K562 (cell line): ENCODE measurements around the gene DLGAP1. TPM values are rescaled to one million over a fixed set of nuclear protein-coding genes. Genes with fewer than 3 reads are reported as not detected.

ENCODE experiments used
- ATAC-seq: fragments of 200-7000 bp; cut with Tn5 transposase; 3 replicates; pipeline ENCODE4 v1.9.1; 2020; ENCODE audit warnings: moderate library complexity
- BruUV-seq: library from RNA; stranded (reverse); fragments of 400-500 nt; replicated peaks from 2 replicates; lab custom pipeline; 2021; lab: Mats Ljungman, UMichigan
- CTCF ChIA-PET: fragments of 300-600 bp; formaldehyde crosslinking; extraction: SDS; loops from one replicate; lab custom pipeline; 2021; ENCODE audit warnings: low intra/inter-chr PET ratio; lab: Yijun Ruan, JAX
- POLR2A ChIA-PET: fragments of 300-600, 350-650 bp; sonication (Branson Sonifier 250); formaldehyde crosslinking; extraction: SDS; loops from one replicate; lab custom pipeline; 2021; ENCODE audit warnings: antibody characterized with exemption, inconsistent platforms; lab: Yijun Ruan, JAX
- DNase-seq, 4 experiments: peaks; one replicate each; pipeline versions ENCODE4 v3.0.0 to v3.0.0-alpha.2; 2011 to 2018; ENCODE audit warnings: low spot score in 3 of 4, mixed read lengths in 3 of 4; ENCODE audit errors: extremely low read depth in 1 of 4
- FAIRE-seq: peaks from 2 replicates; lab custom pipeline; 2011; peaks lifted over from hg19 to GRCh38; lab: Jason Lieb, UNC
- H2AFZ ChIP-seq: 2 replicates; pipeline ENCODE4 v1.6.0; 2011; ENCODE audit warnings: low read depth, low read length, control low read depth, inconsistent platforms
- H3K27ac ChIP-seq: fragments of 200-600 bp; 3 replicates; pipeline ENCODE4 v1.8.0; 2011; ENCODE audit warnings: low read depth, mild to moderate bottlenecking, control low read depth, inconsistent platforms, low read length, moderate library complexity, mixed read lengths; ENCODE audit errors: extremely low read depth
- H3K27me3 ChIP-seq, 2 experiments: fragments of 300-600 bp in 1 of 2; 2 replicates in 1 of 2; 3 replicates in 1 of 2; pipeline versions ENCODE4 v1.6.0 to v1.8.0; 2011; ENCODE audit warnings: inconsistent platforms in 2 of 2, low read length in 2 of 2, mild to moderate bottlenecking in 1 of 2, mixed read lengths in 1 of 2, moderate library complexity in 1 of 2; ENCODE audit not compliant: control insufficient read depth in 2 of 2, insufficient read depth in 2 of 2
- H3K36me3 ChIP-seq: fragments of 300-600 bp; 3 replicates; pipeline ENCODE4 v1.8.0; 2011; ENCODE audit warnings: mild to moderate bottlenecking, low read length, inconsistent platforms; ENCODE audit not compliant: control insufficient read depth, insufficient read depth
- H3K4me1 ChIP-seq, 2 experiments: fragments of 200-600 bp in 1 of 2; replicated peaks in 1 of 2; 2 replicates in 1 of 2; 3 replicates in 1 of 2; pipeline versions ENCODE4 v1.5.1 to v1.8.0; 2011; ENCODE audit warnings: inconsistent platforms in 2 of 2, low read length in 2 of 2, mild to moderate bottlenecking in 1 of 2, mixed read lengths in 1 of 2, moderate library complexity in 1 of 2; ENCODE audit not compliant: control insufficient read depth in 2 of 2, insufficient read depth in 2 of 2
- H3K4me2 ChIP-seq: 2 replicates; pipeline ENCODE4 v1.6.1; 2011; ENCODE audit warnings: low read length, control low read depth, inconsistent platforms, mixed read lengths; ENCODE audit not compliant: insufficient read depth
- H3K4me3 ChIP-seq: fragments of 200-600 bp; sonication (generic), shearing (Covaris generic); 2 replicates; pipeline ENCODE4 v1.5.1; 2016; ENCODE audit warnings: control low read depth, inconsistent platforms
- H3K79me2 ChIP-seq: fragments of 200-600 bp; 3 replicates; pipeline ENCODE4 v1.8.0; 2011; ENCODE audit warnings: low read length, inconsistent platforms; ENCODE audit not compliant: control insufficient read depth, insufficient read depth
- H3K9ac ChIP-seq, 2 experiments: 2 replicates each; pipeline versions ENCODE4 v1.6.0 to v1.6.1; 2011; ENCODE audit warnings: low read depth in 2 of 2, low read length in 2 of 2, control low read depth in 1 of 2, inconsistent platforms in 1 of 2, mild to moderate bottlenecking in 1 of 2, mixed read lengths in 1 of 2; ENCODE audit not compliant: insufficient read depth in 1 of 2
- H3K9me1 ChIP-seq: one replicate; pipeline ENCODE4 v1.6.0; 2011; ENCODE audit warnings: inconsistent platforms, mild to moderate bottlenecking, low read length, moderate library complexity; ENCODE audit not compliant: control insufficient read depth, insufficient read depth
- H3K9me3 ChIP-seq: replicated peaks from 2 replicates; pipeline ENCODE4 v1.5.1; 2011; ENCODE audit warnings: low read depth, low read length, inconsistent platforms; ENCODE audit not compliant: control insufficient read depth, insufficient read depth
- H4K20me1 ChIP-seq: replicated peaks from 2 replicates; pipeline ENCODE4 v1.6.1; 2011; ENCODE audit warnings: low read length, inconsistent platforms, mixed read lengths; ENCODE audit not compliant: control insufficient read depth, insufficient read depth
- CEBPB ChIP-seq: fragments of 450-650 bp; IDR thresholded peaks from 2 replicates; pipeline ENCODE4 v1.6.1; 2016; ENCODE audit warnings: missing genetic modification characterization, missing compliant biosample characterization
- ELF2 ChIP-seq: fragments of 250-450 bp; sonication (Bioruptor Pico); IDR thresholded peaks from 2 replicates; pipeline ENCODE4 v1.5.0; 2021; ENCODE audit warnings: mild to moderate bottlenecking
- FOXA1 ChIP-seq: fragments of 450-650 bp; IDR thresholded peaks from 2 replicates; pipeline ENCODE4 v1.6.1; 2016; ENCODE audit warnings: mild to moderate bottlenecking, borderline replicate concordance
- POLR2B ChIP-seq: fragments of 450-650 bp; IDR thresholded peaks from 2 replicates; pipeline ENCODE4 v1.6.1; 2018; ENCODE audit warnings: low read depth; ENCODE audit not compliant: partially characterized antibody
- RBM39 ChIP-seq: fragments of 200-400 bp; formaldehyde crosslinking; optimal IDR thresholded peaks from 2 replicates; pipeline ENCODE3; 2018; ENCODE audit warnings: low read depth, low read length
- ZNF133 ChIP-seq: fragments of 250-450 bp; sonication (Bioruptor Pico); IDR thresholded peaks from 2 replicates; pipeline ENCODE4 v1.4.0; 2020; ENCODE audit warnings: mild to moderate bottlenecking
- in situ Hi-C: fragments of 300-500 bp; cut with MboI; formaldehyde crosslinking; loops from 4 replicates; pipeline ENCODE4 v1.15.0; 2018; ENCODE audit warnings: inconsistent platforms, mixed read lengths
- intact Hi-C: fragments of 100-400 bp; cut with micrococcal nuclease; formaldehyde crosslinking; loops from 2 replicates; pipeline ENCODE4 v1.14.2; 2022
- polyA plus RNA-seq, 8 experiments: library from polyadenylated mRNA; depleted of rRNA in 4 of 8; stranded (reverse) in 5 of 8; unstranded in 3 of 8; fragments of >200 nt; fragmentation: Nextera tagmentation in 2 of 8; fragmentation: Illumina TruSeq in 1 of 8; extraction: Ambion mirVana in 2 of 8; extraction: Trizol in 1 of 8; gene quantifications; 2 replicates each; pipeline versions ENCODE4 v1.2.1 to v1.2.3, GENCODE V29; 2011 to 2014; ENCODE audit warnings: inconsistent platforms in 1 of 8, missing spikeins in 1 of 8
- total RNA-seq, 7 experiments: library from RNA; depleted of rRNA in 6 of 7; stranded (reverse); fragments of >200 nt in 6 of 7; fragmentation: Illumina TruSeq in 2 of 7; extraction: Trizol in 2 of 7; gene quantifications; 2 replicates each; pipeline versions ENCODE4 v1.2.1 to v1.2.3, GENCODE V29; 2011 to 2021; ENCODE audit warnings: low replicate concordance in 1 of 7
- TF ChIP-seq, protein P1 (sequence below): fragments of 250-450 bp; sonication (Bioruptor Pico); IDR thresholded peaks from 2 replicates; pipeline ENCODE4 v1.5.0; 2020; ENCODE audit warnings: mild to moderate bottlenecking
- TF ChIP-seq, protein P2 (sequence below): sonication (generic); formaldehyde crosslinking; IDR thresholded peaks from 2 replicates; pipeline ENCODE4 v1.8.0; 2022; ENCODE audit warnings: mild to moderate bottlenecking, missing genetic modification reagents
- TF ChIP-seq, protein P3 (sequence below): fragments of 250-450 bp; sonication (Bioruptor Pico); IDR thresholded peaks from 2 replicates; pipeline ENCODE4 v1.5.0; 2021
- TF ChIP-seq, protein P4 (sequence below): fragments of 450-650 bp; IDR thresholded peaks from 2 replicates; pipeline ENCODE4 v1.6.1; 2016; ENCODE audit warnings: borderline replicate concordance
- TF ChIP-seq, protein P5 (sequence below): sonication (generic); formaldehyde crosslinking; IDR thresholded peaks from 2 replicates; pipeline ENCODE4 v1.8.1; 2023; ENCODE audit warnings: missing genetic modification reagents, mild to moderate bottlenecking, borderline replicate concordance

Gene DLGAP1
- total and polyA plus RNA-seq, 9 of the 15 experiments (the other 6 are each of a cell fraction or from before 2014, with no cell fraction given), result 0.04 to 0.22 (median 0.08) TPM

DNA sequence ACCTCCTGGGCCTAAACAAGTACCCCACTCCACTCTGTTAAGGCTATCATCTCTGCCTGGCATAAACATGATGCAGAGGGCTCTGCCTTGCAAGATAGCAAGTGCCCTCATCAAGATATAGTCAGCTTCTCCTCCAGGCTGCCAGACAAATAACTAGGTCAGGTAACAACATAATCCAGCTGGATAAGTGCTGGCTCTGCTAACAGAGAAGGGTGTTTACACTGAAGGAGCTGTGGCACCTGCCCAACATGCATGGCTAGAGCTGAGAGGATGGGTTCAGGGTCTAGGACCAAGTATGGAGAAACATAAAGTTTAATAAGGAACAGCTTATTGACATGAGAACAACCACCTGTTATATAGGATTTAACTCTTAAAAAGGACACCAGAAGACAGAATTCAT is 42.8 kb downstream of the DLGAP1 start:
- in situ Hi-C loops, result no loop called here
- TF ChIP-seq ZNF133 (CRISPR knock-in tag) (no peak), RBM39 (no peak), CEBPB (tag) (no peak), ELF2 (no peak), FOXA1 (no peak), POLR2B (no peak)
- TF ChIP-seq, protein P1, sequence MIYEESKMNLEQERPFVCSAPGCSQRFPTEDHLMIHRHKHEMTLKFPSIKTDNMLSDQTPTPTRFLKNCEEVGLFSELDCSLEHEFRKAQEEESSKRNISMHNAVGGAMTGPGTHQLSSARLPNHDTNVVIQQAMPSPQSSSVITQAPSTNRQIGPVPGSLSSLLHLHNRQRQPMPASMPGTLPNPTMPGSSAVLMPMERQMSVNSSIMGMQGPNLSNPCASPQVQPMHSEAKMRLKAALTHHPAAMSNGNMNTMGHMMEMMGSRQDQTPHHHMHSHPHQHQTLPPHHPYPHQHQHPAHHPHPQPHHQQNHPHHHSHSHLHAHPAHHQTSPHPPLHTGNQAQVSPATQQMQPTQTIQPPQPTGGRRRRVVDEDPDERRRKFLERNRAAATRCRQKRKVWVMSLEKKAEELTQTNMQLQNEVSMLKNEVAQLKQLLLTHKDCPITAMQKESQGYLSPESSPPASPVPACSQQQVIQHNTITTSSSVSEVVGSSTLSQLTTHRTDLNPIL (CRISPR knock-in tag), result no peak
- TF ChIP-seq, protein P2, sequence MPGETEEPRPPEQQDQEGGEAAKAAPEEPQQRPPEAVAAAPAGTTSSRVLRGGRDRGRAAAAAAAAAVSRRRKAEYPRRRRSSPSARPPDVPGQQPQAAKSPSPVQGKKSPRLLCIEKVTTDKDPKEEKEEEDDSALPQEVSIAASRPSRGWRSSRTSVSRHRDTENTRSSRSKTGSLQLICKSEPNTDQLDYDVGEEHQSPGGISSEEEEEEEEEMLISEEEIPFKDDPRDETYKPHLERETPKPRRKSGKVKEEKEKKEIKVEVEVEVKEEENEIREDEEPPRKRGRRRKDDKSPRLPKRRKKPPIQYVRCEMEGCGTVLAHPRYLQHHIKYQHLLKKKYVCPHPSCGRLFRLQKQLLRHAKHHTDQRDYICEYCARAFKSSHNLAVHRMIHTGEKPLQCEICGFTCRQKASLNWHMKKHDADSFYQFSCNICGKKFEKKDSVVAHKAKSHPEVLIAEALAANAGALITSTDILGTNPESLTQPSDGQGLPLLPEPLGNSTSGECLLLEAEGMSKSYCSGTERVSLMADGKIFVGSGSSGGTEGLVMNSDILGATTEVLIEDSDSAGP (CRISPR knock-in tag), result no peak
- TF ChIP-seq, protein P3, sequence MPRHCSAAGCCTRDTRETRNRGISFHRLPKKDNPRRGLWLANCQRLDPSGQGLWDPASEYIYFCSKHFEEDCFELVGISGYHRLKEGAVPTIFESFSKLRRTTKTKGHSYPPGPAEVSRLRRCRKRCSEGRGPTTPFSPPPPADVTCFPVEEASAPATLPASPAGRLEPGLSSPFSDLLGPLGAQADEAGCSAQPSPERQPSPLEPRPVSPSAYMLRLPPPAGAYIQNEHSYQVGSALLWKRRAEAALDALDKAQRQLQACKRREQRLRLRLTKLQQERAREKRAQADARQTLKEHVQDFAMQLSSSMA (CRISPR knock-in tag), result no peak
- TF ChIP-seq, protein P4, sequence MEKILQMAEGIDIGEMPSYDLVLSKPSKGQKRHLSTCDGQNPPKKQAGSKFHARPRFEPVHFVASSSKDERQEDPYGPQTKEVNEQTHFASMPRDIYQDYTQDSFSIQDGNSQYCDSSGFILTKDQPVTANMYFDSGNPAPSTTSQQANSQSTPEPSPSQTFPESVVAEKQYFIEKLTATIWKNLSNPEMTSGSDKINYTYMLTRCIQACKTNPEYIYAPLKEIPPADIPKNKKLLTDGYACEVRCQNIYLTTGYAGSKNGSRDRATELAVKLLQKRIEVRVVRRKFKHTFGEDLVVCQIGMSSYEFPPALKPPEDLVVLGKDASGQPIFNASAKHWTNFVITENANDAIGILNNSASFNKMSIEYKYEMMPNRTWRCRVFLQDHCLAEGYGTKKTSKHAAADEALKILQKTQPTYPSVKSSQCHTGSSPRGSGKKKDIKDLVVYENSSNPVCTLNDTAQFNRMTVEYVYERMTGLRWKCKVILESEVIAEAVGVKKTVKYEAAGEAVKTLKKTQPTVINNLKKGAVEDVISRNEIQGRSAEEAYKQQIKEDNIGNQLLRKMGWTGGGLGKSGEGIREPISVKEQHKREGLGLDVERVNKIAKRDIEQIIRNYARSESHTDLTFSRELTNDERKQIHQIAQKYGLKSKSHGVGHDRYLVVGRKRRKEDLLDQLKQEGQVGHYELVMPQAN, result no peak
- TF ChIP-seq, protein P5, sequence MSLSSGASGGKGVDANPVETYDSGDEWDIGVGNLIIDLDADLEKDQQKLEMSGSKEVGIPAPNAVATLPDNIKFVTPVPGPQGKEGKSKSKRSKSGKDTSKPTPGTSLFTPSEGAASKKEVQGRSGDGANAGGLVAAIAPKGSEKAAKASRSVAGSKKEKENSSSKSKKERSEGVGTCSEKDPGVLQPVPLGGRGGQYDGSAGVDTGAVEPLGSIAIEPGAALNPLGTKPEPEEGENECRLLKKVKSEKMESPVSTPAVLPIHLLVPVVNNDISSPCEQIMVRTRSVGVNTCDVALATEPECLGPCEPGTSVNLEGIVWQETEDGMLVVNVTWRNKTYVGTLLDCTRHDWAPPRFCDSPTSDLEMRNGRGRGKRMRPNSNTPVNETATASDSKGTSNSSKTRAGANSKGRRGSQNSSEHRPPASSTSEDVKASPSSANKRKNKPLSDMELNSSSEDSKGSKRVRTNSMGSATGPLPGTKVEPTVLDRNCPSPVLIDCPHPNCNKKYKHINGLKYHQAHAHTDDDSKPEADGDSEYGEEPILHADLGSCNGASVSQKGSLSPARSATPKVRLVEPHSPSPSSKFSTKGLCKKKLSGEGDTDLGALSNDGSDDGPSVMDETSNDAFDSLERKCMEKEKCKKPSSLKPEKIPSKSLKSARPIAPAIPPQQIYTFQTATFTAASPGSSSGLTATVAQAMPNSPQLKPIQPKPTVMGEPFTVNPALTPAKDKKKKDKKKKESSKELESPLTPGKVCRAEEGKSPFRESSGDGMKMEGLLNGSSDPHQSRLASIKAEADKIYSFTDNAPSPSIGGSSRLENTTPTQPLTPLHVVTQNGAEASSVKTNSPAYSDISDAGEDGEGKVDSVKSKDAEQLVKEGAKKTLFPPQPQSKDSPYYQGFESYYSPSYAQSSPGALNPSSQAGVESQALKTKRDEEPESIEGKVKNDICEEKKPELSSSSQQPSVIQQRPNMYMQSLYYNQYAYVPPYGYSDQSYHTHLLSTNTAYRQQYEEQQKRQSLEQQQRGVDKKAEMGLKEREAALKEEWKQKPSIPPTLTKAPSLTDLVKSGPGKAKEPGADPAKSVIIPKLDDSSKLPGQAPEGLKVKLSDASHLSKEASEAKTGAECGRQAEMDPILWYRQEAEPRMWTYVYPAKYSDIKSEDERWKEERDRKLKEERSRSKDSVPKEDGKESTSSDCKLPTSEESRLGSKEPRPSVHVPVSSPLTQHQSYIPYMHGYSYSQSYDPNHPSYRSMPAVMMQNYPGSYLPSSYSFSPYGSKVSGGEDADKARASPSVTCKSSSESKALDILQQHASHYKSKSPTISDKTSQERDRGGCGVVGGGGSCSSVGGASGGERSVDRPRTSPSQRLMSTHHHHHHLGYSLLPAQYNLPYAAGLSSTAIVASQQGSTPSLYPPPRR (CRISPR knock-in tag), result no peak

More for the DNA sequence above, 42.8 kb downstream of the DLGAP1 start:
- no peak overlapping the region for H3K9ac ChIP-seq
- DNase-seq (no peak), FAIRE-seq (no peak), ATAC-seq (no peak)
- no peaks in the 10 kb centered on the region for H3K9me1 ChIP-seq
- H3K79me2 ChIP-seq, result no peaks in the 10 kb centered on the region
- no peak overlapping the region for H3K4me3 ChIP-seq
- H2AFZ ChIP-seq, result no peak overlapping the region
- no peak overlapping the region for H3K4me2 ChIP-seq
- ChIA-PET POLR2A (no interaction called here), CTCF (no interaction called here)
- peaks cover 2% of the 10 kb centered on the region; the same call in 1 of the 2 replicates for H3K9me3 ChIP-seq
- BruUV-seq, result no TSS peak
- H4K20me1 ChIP-seq, result no peaks in the 10 kb centered on the region
- H3K4me1 ChIP-seq, result no peaks in the 10 kb centered on the region
- H3K36me3 ChIP-seq, result no peaks in the 10 kb centered on the region
- no peak overlapping the region for H3K27ac ChIP-seq
- intact Hi-C loops, result no loop called here
- H3K27me3 ChIP-seq, result no peaks in the 10 kb centered on the region
